Loucy (cell line): ENCODE measurements around the gene KLHL21.

Source experiments
- EZH2phosphoT487 ChIP-seq: fragments of 200-600 bp; IDR thresholded peaks from 2 replicates; pipeline ENCODE4 v1.6.1; 2018; ENCODE audit warnings: antibody characterized with exemption, mild to moderate bottlenecking, moderate library complexity, borderline replicate concordance
- TF ChIP-seq, protein P1 (sequence below): fragments of 200-600 bp; sonication (generic); conservative IDR thresholded peaks from 2 replicates; pipeline ENCODE4 v1.5.1; 2014; ENCODE audit warnings: mild to moderate bottlenecking, antibody characterized with exemption, low read length

DNA sequence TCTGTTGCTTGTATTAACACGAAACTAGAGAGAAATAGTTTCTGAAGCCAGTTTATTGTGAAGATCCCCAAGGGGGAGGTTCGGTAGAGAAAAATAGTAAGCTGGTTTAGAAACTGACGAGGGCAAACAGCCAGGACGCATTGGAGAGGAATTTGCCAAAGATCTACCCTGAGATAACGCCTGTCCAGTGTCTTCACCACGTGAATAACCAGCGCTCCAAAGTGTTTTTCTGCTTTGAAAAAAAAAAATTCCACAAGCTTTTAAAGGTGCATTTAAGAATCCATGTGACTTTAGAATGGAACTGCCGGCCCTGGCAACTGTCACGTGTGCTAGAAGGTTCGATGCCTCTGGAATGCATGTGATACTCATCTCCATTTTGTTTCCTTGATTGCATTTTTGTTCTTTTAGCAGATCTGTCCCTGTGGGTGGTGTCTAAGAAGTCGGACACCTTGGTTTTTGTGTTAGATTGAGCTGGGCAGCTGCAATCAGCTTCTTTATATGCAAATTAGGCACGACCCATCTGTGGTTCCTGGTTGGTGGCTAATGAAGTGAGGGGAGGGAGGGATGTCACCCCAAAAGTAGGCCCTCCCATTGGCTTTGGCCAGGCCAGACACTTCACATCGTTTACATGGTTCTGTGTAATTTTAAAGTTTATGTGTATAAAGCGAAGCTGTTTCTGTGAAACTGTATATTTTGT lies 20.7 kb upstream of the KLHL21 start:
- TF ChIP-seq, protein P1, sequence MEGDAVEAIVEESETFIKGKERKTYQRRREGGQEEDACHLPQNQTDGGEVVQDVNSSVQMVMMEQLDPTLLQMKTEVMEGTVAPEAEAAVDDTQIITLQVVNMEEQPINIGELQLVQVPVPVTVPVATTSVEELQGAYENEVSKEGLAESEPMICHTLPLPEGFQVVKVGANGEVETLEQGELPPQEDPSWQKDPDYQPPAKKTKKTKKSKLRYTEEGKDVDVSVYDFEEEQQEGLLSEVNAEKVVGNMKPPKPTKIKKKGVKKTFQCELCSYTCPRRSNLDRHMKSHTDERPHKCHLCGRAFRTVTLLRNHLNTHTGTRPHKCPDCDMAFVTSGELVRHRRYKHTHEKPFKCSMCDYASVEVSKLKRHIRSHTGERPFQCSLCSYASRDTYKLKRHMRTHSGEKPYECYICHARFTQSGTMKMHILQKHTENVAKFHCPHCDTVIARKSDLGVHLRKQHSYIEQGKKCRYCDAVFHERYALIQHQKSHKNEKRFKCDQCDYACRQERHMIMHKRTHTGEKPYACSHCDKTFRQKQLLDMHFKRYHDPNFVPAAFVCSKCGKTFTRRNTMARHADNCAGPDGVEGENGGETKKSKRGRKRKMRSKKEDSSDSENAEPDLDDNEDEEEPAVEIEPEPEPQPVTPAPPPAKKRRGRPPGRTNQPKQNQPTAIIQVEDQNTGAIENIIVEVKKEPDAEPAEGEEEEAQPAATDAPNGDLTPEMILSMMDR, result no peak
- TF ChIP-seq EZH2phosphoT487, result no peak
